ENCODE measurements around the gene RASGRP4.

DNA sequence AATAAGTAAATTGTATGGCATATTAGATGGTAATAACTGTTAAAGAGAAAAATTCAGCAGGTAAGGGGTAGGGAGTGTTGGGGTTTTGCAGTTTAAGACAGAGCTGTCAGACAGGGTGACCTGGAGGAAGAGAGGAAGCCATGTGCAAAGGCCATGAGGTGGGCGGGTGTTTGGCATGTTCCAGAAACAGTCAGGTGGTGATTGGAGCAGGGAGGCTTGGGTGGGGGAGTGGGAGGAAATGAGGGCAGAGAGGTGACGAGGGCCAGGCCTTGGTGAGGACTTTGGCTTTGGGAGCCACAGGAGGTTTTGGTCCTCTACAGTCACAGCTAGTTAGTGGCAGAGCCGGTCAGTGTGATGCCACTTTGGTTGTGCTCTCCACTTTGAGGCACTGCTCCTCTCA is 27.6 kb upstream of the RASGRP4 start:
- no peak for TF ChIP-seq EP300 (IDR thresholded peaks at IDR 0.05)
- TF ChIP-seq, protein P1, sequence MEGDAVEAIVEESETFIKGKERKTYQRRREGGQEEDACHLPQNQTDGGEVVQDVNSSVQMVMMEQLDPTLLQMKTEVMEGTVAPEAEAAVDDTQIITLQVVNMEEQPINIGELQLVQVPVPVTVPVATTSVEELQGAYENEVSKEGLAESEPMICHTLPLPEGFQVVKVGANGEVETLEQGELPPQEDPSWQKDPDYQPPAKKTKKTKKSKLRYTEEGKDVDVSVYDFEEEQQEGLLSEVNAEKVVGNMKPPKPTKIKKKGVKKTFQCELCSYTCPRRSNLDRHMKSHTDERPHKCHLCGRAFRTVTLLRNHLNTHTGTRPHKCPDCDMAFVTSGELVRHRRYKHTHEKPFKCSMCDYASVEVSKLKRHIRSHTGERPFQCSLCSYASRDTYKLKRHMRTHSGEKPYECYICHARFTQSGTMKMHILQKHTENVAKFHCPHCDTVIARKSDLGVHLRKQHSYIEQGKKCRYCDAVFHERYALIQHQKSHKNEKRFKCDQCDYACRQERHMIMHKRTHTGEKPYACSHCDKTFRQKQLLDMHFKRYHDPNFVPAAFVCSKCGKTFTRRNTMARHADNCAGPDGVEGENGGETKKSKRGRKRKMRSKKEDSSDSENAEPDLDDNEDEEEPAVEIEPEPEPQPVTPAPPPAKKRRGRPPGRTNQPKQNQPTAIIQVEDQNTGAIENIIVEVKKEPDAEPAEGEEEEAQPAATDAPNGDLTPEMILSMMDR (IDR thresholded peaks at IDR 0.05), result no peak
